HuH-7.5 (cell line): ENCODE results near the gene PSMA6.
"Not testable (repeated sequence)": the region's sequence is repeated elsewhere in the genome, so short reads cannot be mapped to it uniquely, and the experiment has no call there.

Experiments
- DNase-seq: peaks from one replicate; pipeline ENCODE4 v3.0.0; 2011; ENCODE audit warnings: low spot score

Gene PSMA6

DNA sequence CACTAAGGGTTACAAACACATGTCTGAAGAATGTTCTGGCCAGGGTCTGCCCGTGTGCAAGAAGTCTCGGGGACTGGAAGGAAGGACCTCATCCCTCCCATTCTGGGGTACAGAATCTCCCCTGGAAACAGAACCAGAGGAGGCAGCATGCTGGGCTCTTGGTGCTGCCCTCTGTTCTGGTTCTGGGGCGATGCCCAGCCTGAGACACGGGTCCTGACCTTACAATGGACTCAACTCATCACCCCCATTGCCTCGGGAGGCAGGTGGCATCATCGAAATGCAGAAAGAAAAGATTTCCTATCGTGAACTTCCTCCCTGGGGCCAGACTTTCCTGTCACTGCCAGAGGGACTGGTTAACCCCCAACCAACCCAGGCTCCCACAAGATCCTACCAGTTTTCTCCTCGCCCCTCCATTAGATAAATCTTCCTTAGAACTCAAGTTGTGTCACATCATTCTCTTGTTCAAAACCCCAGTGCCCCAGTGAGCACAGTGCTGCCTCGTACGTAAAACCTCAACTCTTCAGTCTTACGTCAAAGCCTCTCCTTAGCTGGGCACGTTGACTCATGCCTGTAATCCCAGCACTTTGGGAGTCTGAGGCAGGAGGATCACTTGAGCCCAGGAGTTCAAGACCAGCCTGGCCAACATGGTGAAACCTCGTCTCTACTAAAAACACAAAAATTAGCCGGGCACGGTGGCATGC, 52.1 kb downstream of the PSMA6 start:
- no peak for DNase-seq

DNA sequence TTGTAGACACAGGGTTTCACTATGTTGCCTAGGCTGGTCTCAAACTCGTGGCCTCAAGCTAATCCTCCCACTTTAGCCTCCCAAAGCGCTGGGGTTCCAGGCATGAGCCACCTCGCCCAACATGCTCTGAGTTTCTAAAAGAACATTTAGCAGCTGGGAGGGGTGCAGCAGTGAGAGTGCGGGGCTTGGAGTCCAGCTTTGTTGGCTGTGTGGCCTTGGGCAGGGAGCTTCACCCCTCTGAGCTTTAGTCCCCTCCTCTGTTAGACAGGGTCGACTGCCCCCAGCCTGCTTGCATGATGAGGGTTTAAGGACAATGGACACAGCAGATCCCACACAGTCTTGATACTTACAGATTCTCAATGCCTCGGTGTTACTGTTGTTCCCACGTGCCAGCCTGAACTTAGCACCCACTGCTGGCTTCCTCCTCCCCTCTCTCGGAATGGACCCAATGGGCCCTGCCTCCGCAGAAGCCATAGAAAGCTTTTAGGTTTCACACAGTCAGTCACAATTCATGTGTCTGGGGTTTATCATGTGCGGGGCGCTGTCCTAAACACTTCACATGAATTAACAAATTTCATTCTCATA, 54.6 kb downstream of the PSMA6 start:
- no peak for DNase-seq

DNA sequence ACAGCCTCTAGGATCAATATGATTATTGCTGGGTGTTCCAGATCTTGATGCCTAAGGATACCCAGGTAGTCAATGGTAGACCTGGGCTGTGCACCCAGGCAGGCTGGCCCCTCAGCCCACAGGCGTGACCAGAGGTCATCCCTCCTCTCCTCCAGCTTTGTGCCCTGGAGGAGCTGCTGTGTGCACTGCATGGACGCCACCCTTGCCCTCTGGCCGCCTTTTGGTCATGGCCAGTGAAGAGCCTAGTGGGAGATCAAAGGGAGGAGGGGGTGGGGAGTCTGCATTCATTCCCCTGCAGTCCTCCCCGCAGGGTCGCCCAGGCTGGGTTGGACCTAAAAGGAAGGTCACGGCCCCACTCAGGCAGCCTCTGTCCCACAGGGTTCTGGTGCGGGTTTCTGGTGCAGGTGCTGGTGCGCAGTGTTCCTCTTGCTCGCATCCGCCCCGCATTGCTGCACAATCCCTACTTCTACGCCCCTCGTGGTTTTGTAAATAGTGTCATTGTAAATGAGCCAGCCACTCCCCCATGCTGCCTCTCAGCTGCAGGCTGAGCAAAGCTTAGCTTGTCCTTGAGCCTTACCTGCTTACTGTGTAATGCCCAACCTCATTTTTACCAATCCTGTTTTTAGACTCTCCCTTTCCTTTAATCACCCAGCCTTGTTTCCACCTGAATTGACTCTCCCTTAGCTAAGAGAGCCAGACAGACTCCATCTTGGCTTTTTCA, 55.3 kb downstream of the PSMA6 start:
- no peak for DNase-seq

DNA sequence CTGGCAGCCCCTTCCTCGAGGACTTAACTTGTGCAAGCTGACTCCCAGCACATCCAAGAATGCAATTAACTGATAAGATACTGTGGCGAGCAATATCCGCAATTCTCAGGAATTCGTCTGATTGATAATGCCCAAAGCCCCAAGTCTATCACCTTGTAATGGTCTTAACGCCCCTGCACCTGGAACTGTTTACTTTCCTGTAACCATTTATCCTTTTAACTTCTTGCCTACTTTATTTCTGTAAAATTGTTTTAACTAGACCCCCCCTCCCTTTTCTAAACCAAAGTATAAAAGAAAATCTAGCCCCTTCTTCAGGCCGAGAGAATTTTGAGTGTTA, 55.8 kb downstream of the PSMA6 start:
- DNase-seq: not testable (repeated sequence)

DNA sequence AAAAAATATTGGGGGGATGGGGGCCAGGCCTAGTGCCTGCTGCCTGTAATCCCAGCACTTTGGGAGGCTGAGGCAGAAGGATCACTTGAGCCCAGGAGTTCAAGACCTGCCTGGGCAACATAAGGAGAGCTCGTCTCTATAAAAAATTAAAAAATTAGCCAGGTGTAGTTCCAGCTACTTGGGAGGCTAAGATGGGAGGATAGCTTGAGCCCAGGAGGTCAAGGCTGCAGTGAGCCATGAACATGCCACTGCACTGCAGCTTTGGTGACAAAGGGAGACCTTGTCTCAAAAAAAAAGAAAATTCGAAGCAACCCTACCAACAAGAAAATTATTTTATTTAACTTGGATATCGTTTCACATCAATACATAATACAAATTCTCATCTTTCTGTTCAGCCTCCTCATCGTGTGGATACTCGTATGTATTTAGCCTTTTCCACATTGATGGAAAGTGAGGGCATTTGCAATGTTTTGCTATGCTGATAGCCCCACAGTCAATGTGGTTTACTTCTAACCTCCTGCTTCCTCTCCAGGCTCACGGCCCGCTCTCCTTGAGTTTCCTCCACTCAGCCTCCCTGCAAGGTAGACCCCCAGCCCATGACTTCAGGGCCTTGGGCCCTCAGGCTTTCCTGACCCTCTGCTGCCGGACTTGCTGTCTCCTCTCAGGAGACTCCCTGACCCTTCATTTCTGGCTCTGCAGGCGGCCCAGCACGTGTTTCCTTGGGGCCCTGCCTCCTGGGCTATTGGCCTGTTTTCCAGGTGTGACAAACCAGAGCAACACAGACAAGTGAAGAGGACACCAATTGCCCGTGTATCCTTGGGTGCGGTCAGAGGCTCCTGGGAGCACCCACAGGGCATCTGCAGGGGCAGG, 57.5 kb downstream of the PSMA6 start:
- DNase-seq: no peak

DNA sequence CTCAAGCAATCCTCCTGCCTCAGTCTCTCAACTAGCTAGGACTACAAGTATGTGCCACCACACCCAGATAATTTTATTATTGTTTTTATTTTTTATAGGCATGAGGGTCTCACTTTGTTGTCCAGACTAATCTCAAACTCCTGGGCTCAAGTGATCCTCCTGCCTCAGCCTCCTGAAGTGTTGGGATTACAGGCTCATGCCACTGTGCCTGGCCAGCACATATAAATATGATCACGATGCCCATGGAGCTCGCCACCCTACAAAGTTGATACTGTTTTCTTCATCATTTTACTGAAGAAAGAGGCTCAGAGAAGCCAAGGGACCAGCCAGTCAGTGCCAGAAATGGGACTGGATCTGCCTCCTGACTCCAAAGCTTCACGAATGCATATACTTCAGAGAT, 59.3 kb downstream of the PSMA6 start:
- DNase-seq: no peak

DNA sequence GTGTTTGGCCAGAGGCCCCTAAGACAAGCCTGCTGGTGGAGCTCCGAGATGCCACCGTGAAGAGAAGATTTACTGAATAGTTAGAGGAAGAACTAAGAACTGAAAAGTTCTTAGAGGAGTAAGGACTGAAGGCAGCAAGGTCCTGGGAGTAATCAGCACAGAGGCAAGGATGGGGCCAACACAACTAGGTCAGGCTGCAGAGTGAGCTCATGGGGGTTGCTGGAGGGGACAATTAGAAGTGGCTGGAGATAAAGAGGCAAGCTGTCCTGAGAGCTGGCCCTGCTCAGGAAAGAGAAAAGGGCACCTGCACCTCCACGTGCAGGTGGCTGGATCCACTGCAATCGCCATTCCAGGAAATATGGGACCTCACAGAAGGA, 59.7 kb downstream of the PSMA6 start:
- no peak for DNase-seq

DNA sequence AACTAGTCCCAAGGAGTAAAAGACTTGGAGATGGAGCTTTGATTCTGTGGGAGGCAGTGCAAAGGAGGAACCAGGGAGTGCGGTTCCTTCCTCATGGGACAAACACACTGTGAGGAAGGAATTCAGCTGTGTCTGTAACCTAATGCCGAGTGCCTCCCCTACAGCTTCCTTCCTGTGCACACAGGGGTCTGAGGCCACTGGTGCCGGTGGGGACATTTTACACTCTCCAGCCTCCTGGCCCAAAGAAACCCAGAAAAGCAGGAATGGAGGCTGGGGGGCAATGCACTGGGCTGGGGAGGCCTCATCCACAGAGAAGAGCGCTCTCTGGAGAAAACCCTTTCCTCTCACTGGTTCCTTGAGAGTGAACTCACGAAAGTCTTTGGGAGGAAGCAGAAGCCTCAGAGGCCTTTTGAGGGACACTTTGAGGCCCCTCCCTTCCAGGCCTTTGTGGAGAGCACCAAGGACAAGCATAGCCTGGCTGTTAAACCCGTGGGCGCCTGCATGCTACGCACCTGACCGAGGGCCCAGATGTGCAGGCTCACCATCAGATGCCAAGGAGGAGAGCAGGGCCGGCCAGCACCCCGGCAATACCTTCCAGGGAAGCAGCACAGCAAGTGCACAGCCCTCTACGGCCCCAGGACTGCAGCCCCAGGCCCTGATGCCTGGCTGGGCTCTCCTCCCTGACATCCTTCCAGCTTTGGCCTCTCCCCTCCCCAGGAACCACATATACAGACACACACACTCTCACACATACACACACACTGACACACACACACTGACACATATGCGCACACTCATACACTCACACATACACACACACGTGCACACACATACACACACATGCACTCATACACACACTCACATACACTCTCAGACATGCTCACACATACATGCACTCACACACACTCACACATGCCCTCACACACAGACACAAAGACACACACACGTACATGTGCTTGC, 60.4 kb downstream of the PSMA6 start:
- no peak for DNase-seq

DNA sequence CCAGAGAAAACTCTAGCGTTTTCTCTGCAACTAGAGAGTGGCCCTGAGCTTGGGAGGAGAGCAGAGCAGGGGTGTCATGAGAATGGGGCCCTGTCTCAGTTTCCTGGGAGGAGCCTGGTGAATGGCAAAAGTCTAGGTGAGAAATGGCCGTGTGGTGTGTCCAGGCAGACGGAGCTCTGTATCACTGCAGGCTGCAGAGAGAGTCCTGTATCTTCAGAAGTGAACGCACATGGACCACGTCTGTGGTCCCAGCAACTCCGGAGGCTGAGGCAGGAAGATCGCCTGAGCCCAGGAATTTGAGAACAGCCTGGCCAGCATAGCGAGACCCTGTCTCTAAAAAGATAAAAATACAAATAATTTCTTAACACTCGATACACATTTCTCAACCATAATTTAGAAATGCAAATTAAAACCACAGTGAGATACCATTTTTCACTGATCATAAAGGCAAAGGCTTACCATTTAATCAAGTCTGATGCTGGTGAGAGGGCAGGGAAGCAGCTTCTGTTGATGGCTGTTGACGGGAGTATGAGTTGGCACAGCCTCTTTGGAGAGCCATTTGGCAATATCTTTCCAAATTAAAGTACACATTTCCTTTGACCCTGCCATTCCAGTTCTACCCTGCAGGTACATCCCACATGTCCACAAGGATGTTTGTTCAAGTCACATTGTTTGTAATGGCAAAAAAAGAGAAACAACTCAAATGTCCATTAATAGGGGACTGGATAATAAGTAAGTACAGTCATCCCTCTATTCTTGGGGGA, 61.4 kb downstream of the PSMA6 start:
- DNase-seq: no peak

DNA sequence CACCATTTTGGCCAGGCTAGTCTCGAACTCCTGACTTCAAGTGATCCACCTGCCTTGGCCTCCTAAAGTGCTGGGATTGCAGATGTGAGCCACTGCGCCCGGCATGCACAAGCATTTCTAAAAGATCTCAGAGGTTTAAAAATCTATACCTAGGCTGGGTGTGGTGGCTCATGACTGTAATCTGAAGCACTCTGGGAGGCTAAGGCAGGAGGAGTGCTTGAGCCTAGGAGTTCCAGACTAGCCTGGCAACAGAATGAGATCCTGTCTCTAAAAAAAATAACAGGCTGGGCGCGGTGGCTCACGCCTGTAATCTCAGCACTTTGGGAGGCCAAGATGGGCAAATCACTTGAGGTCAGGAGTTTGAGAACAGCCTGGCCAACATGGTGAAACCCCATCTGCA, 63.1 kb downstream of the PSMA6 start:
- DNase-seq: not testable (repeated sequence)

DNA sequence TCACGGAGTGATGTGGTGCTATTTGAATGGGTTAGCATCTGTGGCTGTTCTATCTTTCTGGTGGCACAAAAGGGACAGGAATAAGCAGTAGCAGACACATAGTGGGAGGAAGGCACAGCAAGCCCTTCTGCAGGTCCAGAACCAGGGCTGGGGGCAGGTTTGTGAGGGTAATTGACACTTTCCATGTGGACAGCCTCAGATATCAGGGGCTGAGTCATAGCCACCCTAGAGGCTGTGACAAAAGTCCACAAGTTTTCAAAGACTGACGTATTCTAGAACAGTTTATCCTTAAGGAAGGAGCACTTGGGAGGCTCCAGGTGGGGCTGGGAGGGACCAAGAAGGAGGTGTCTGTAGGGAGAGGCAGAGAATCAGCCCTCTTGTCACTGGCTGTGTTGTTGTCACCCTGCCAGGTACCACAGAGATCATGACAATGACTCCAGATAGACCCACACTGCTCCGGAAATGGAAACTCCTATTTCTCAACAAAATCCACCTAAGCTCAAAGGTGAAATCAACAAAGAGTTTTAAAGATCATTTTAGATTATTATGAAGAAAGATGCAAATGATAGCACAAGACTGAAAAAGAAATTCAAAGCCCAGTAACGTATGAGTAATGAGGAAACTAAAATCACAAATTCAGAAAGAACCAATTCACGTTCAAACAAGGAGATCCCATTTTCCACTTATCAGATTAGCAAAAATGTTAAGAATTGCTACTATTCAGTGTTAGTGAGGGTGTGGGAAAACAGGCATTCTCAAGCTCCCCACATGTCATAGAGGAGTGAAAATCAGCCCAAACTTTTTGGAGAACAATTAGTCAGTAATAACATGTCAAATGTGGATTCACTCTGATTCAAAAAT, 64.0 kb downstream of the PSMA6 start:
- DNase-seq: peak; percentile 47

DNA sequence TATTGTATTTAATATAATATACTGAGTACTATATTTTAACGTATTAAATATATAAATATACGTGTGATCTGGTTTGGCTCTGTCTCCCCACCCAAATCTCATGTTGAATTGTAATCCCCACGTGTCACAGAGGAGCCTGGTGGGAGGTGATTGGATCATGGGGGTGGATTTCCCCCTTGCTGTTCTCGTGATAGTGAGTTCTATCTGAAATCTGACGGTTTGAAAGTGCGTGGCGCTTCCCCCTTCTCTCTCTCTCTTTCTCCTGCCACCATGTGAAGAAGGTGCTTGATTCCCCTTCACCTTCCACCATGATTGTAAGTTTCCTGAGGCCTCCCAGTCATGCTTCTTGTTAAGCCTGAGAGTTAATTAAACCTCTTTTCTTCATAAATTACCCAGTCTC, 67.5 kb downstream of the PSMA6 start:
- DNase-seq: not testable (repeated sequence)

DNA sequence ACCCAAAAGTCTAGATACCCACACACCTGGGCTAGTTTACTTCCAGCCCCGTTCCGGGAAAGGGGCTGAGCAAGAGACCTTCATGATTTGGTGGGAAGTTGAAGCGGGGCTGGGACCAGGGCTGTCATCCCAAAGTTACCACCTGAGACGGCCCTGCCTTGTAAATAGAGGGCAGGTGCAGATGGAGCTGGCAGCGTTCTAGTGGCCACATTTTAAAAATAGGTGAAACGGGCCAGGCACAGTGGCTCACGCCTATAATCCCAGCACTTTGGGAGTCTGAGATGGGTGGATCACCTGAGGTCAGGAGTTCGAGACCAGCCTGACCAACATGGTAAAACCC, 68.9 kb downstream of the PSMA6 start:
- DNase-seq: no peak

DNA sequence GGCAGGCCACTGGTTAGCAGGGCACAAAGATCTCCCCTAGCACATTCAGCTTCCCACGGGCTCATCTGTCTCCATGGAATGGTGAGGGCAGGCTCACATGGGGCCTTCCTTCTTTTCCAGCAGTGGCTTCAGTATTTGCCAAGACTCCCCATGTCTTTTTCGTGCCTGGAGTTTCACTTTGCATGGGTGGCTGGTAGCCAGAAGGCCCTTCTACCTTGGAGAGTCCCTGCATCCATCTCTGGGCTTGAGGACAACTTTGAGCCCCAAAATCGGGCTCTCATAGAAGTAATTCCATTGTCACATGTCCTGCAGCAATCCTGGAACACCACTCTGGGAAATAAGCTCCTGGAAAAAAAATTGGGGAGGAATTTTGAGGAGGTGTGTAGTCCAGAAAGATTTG, 70.3 kb downstream of the PSMA6 start:
- DNase-seq: no peak

DNA sequence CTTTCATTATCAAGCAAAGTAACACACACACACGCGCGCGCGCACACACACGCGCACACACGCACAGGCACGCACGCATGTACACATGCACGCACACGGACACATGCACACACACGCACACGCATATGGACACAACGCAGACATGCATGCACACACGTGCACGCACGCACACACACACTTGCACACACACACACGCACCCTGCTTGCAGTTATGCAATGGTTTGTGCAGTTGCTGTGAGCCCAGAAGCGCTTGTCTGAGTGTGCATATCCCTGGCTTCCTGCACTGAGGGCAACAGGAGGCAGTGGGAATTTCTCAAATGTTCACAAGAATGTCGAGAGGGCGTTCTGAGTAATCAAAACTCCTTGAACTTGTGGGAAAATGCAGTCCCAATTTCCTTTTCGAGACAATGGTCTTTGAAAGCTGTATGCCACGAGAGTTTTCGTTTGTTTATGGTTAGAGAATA, 70.8 kb downstream of the PSMA6 start:
- DNase-seq: no peak

DNA sequence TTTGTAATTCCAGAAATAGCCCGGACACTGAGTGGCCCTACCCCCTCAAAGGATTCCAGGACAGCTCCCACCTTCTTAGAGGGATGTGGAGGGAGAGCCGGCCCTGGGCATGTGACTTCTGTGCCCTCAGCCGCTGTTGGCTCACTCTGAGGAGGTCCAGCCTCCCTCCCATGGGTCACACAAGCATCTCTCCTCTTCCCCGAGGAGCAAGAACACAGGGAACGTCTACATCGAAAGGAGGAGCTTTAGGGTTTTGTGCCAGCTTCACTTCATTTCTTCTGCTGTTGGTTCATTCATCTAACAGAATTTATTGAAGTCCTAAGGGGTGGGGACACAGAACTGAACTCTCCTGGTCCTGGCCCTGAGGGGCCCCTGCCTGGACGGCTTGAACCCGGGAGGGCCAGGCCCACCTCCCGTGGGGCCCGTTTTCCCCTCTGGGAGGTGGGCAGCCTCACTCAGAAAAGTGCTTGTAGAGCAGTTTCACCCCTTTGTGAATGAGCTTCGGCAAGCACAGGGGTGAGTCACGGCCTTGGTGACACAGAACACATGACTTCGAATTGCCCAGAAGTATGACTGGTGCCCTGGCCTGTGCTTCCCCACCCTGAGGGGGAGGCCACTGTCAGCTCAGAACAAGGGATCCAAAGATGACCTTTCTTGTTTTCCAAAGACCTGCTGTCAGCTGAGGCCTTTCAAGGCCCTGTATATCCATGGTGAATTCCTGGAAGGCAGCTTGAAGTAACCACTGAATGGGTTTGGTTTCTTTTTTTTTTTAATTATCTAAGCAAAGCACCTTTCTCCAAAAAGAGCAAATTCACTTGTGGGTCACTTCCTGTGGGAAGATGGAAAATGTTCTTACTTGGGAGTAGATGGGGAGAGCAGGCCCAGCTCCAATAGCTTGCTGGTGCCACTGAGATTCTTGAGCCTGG, 73.2 kb downstream of the PSMA6 start:
- no peak for DNase-seq

DNA sequence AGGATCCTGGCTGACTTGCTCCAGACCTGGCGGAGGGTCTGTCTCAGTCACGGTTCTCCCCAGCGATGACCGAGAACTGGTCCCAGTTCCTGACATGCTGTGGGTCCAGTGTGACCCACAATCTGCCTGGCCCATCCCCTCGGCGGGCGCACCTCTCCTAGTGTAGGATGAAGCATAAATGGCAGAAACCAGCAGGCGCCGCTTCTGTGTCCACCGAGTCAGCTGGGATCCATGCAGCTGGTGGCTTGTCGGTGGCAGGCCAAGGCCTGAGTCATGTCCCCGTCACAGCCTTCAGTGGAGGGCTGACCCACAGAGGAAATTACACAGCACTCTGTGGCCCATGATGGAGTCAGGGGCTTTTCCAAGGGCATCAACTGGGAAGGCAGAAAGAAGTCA, 73.9 kb downstream of the PSMA6 start:
- no peak for DNase-seq

DNA sequence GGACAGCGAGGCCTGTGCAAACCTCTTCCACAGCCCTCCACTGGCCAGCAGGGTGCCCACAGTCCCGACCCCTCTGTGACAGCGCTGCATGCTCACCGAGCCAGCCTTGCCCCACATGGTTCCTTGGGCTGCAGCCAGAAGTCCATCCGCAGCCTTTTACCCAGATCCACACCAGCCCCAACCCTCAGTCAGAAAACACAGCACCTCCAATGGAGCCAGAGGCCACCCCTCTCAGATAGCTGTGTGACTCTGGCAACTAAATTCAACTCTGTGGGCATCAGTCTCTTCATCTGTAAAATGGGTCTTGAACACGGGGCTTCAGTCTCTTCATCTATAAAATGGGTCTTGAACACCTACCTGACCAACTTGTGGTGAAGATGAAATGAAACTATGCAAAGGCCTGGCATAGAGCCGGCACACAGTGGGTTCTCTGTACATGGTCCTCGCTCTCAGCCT, 74.4 kb downstream of the PSMA6 start:
- no peak for DNase-seq

DNA sequence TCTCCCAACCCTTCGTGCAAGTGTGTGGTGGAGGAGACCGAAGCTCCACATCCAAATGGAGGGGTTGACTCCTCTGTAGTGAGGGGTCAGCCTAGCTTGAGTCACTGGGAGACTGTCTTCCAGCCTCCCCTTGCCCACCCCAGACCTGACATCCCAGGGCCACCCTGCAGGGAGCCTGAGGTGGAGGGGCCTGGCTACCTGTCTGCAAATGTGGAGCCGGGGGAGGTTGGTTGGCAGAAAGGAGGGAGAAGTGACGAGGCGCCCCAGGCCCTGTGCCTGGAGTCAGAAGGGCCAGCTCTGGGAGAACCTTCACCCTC, 74.8 kb downstream of the PSMA6 start:
- DNase-seq: no peak
